ENCODE results near the gene CHRDL1. TPM values are rescaled to one million over a fixed set of nuclear protein-coding genes. Genes with fewer than 3 reads are reported as not detected.

The CHRDL1 gene
- total RNA-seq, 1 donor from 2014 or later: 0.28 TPM

- H3K4me3 Mint-ChIP-seq (ENCODE audit: unreplicated experiment): no peak overlapping the region
- no peak for DNase-seq (ENCODE audit: low spot score)
- H3K27me3 Mint-ChIP-seq (ENCODE audit: unreplicated experiment): no peaks in the 10 kb centered on the region
- H3K27ac Mint-ChIP-seq (ENCODE audit: unreplicated experiment): no peak overlapping the region
- H3K4me1 Mint-ChIP-seq (ENCODE audit: unreplicated experiment): no peaks in the 10 kb centered on the region
- no peaks in the 10 kb centered on the region for H3K36me3 Mint-ChIP-seq (ENCODE audit: low read depth, unreplicated experiment)
- TF ChIP-seq CTCF (IDR thresholded peaks at IDR 0.05; ENCODE audit: unreplicated experiment): no peak
- H3K9me3 Mint-ChIP-seq (ENCODE audit: unreplicated experiment): no peaks in the 10 kb centered on the region
Measured at GRCh38 chrX:110733166-110733565, 62.5 kb downstream of the CHRDL1 start.

DNA sequence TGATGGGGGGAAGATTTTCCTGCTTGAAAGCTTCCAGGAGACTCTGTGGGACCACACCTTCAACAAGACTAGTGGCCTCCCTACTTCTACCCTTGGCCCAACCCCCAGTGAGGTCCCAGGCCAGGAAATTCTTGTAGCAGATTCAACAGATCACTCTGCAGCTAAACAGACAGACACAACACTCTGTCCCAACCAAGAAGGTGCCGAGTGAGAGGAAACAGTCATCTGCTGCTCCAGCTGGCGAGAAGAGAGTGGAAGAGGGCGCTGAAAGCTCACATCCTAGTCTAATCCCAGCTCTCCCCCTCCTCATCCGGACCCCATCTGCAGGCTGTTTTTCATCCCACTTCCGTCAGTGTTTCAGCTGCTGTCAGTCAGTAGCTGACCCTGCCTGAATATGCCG, 63.4 kb downstream of the CHRDL1 start:
- Mint-ChIP-seq H3K36me3 (ENCODE audit: low read depth, unreplicated experiment) (no peaks in the 10 kb centered on the region), H3K4me1 (ENCODE audit: unreplicated experiment) (no peaks in the 10 kb centered on the region), H3K9me3 (ENCODE audit: unreplicated experiment) (no peaks in the 10 kb centered on the region), H3K4me3 (ENCODE audit: unreplicated experiment) (no peak overlapping the region), H3K27ac (ENCODE audit: unreplicated experiment) (no peak overlapping the region), H3K27me3 (ENCODE audit: unreplicated experiment) (no peaks in the 10 kb centered on the region)
- DNase-seq (ENCODE audit: low spot score): no peak
- no peak for TF ChIP-seq CTCF (IDR thresholded peaks at IDR 0.05; ENCODE audit: unreplicated experiment)

DNA sequence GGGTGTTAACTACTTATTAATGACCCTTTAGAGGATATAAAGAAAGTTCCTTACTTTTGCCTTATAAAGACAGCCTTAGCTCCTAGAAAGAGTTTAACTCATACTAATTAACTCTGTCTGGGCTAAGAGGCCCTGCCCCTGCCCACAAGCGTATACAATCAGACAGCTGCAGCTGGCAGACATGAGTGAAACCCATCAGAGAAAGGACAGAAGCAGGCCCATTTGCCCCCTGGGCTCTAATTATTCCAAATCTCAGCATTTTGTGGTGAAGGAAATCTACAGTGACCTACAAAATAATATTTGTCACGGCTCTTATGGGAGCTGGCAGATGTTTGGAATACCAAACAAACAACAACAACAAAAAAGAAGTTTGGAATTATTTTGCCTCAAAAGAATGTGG, 71.8 kb downstream of the CHRDL1 start:
- H3K27ac Mint-ChIP-seq (ENCODE audit: unreplicated experiment): no peak overlapping the region

DNA sequence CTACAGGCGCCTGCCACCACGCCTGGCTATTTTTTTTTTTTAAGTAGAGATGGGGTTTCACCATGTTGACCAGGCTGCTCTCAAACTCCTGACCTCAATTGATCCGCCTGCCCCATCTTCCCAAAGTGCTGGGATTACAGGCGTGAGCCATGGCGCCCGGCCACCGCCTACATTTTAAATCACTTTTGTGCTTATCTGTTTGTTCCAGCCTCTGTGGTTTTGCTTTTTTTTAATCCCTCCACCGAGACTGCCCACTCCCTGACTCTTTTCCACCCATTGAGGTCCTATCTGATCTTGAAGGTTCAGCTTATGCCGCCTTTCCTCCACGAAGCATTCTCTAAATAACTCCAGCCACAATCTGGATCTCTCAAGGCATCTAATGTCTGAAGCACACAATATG, 73.5 kb downstream of the CHRDL1 start:
- DNase-seq (ENCODE audit: low spot score): no peak

More for the DNA sequence above, 71.8 kb downstream of the CHRDL1 start:
- Mint-ChIP-seq H3K36me3 (ENCODE audit: low read depth, unreplicated experiment) (no peaks in the 10 kb centered on the region), H3K4me3 (ENCODE audit: unreplicated experiment) (no peak overlapping the region), H3K9me3 (ENCODE audit: unreplicated experiment) (no peaks in the 10 kb centered on the region), H3K27me3 (ENCODE audit: unreplicated experiment) (peaks cover 2% of the 10 kb centered on the region), H3K4me1 (ENCODE audit: unreplicated experiment) (no peaks in the 10 kb centered on the region)
- no peak for TF ChIP-seq CTCF (IDR thresholded peaks at IDR 0.05; ENCODE audit: unreplicated experiment)
- no peak for DNase-seq (ENCODE audit: low spot score)

GRCh38 chrX:110713666-110714065, 82.0 kb downstream of the CHRDL1 start:
- H3K27ac Mint-ChIP-seq (ENCODE audit: unreplicated experiment): no peak overlapping the region
- no peak for DNase-seq (ENCODE audit: low spot score)
- H3K9me3 Mint-ChIP-seq (ENCODE audit: unreplicated experiment): no peaks in the 10 kb centered on the region
- peaks cover 2% of the 10 kb centered on the region for H3K27me3 Mint-ChIP-seq (ENCODE audit: unreplicated experiment)
- H3K4me1 Mint-ChIP-seq (ENCODE audit: unreplicated experiment): no peaks in the 10 kb centered on the region
- no peak for TF ChIP-seq CTCF (IDR thresholded peaks at IDR 0.05; ENCODE audit: unreplicated experiment)
- H3K4me3 Mint-ChIP-seq (ENCODE audit: unreplicated experiment): no peak overlapping the region
- no peaks in the 10 kb centered on the region for H3K36me3 Mint-ChIP-seq (ENCODE audit: low read depth, unreplicated experiment)

More for the DNA sequence above, 73.5 kb downstream of the CHRDL1 start:
- Mint-ChIP-seq H3K4me3 (ENCODE audit: unreplicated experiment) (no peak overlapping the region), H3K4me1 (ENCODE audit: unreplicated experiment) (no peaks in the 10 kb centered on the region), H3K27ac (ENCODE audit: unreplicated experiment) (no peak overlapping the region), H3K27me3 (ENCODE audit: unreplicated experiment) (peaks cover 3% of the 10 kb centered on the region), H3K9me3 (ENCODE audit: unreplicated experiment) (no peaks in the 10 kb centered on the region), H3K36me3 (ENCODE audit: low read depth, unreplicated experiment) (no peaks in the 10 kb centered on the region)
- no peak for TF ChIP-seq CTCF (IDR thresholded peaks at IDR 0.05; ENCODE audit: unreplicated experiment)

Measured in endothelial cell (in vitro differentiated cells).